GM18511 (cell line): Measurements from ENCODE around the gene MSMB.
"Not testable (repeated sequence)": the region's sequence is repeated elsewhere in the genome, so short reads cannot be mapped to it uniquely, and the experiment has no call there.

Experiments used
- ATAC-seq: cut with Tn5 transposase; IDR thresholded peaks from one replicate; pipeline ENCODE4 v1.9.1; 2021; ENCODE audit warnings: mild to moderate bottlenecking, moderate library complexity; ENCODE audit not compliant: unreplicated experiment

The MSMB gene

GRCh38 chr10:46014683-46015405 is 31.2 kb downstream of the MSMB start:
- ATAC-seq, result no peak

GRCh38 chr10:46014206-46014605 is 31.9 kb downstream of the MSMB start:
- no peak for ATAC-seq

DNA sequence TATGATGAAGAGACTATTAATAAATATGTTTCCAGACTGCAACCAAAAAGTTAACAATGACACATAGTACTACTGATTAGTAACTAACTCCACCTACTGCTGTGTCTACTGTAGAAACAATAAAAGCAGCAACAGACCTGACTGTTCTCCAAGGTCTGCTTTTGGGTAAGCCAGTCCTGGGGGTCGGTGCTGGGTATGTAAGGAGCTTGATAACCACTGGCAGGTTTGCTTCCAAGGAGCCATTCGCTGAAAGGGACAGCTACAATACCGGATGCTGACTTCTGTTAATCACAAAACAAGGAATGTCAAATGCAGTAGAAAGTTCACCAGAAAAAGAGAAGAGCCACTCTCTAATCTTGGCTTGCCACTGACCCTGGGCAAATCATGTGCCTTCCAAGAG is 33.3 kb downstream of the MSMB start:
- ATAC-seq, result no peak

- ATAC-seq, result no peak
Measured at GRCh38 chr10:46006219-46006618, 39.9 kb downstream of the MSMB start.

GRCh38 chr10:46005383-46005782 is 40.7 kb downstream of the MSMB start:
- ATAC-seq, result no peak

- ATAC-seq, result no peak
Measured at GRCh38 chr10:46004963-46005362, 41.1 kb downstream of the MSMB start.

DNA sequence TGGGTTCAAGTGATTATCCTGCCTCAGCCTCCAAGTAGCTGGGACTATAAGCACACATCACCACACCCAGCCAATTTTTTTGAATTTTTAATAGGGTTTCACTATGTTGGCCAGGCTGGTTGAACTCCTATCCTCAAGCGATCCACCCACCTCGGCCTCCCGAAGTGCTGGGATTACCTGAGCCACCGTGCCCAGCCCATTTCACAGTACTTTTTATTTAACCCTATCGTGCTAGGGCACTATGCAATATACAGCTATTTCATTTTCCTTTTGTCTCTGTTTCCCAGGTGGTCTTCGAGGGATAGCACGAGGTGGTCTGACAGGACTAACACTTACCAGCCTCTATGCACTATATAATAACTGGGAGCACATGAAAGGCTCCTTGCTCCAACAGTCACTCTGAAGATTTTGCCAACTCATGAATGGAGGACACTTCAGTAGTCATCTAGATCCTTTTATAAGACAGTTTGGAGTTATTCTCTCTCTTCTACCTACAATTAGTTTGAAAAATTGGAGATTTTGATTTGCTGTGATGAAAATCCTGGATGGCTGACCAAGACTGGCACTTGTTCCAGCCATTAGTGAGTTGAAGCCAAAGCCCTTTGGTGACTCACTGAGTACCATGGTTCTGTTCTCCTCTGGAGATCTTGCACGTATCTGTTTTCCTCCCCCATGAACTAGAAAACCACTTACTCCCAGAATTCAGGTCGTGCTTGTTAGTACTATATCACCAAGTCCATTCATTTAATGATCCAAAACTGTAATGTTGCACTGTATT is 43.0 kb downstream of the MSMB start:
- ATAC-seq, result no peak

- not testable (repeated sequence) for ATAC-seq
Measured at GRCh38 chr10:46002189-46002687, 43.8 kb downstream of the MSMB start.

DNA sequence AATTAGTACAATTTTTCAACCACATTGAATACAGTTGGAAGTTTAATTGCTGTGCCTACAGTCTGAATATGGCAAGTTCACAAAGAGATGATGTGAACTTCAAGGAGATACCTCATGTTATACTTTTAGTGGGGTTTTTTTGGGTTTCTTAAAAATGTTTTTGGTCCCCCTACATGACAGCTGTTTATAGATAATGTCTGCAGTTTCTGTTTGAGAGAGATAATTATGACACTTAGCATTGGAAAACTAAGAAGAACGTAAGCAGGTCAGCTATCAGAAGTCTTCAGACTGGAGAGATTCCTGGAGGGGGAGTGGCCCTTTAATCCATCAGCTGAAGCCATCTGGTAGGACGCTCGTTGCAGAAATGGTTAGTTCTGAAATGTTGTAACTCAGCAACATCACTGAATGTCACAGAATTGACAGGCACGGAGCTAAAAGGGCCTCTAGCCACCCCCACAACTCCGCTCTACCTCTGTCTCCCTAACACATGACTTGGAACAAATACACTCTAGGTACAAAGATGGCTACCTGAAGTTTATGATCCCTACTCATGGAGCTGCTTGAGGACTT is 44.8 kb downstream of the MSMB start:
- ATAC-seq, result no peak

GRCh38 chr10:46000538-46000937 is 45.5 kb downstream of the MSMB start:
- ATAC-seq, result no peak

GRCh38 chr10:45999955-46000354 is 46.1 kb downstream of the MSMB start:
- ATAC-seq, result not testable (repeated sequence)

DNA sequence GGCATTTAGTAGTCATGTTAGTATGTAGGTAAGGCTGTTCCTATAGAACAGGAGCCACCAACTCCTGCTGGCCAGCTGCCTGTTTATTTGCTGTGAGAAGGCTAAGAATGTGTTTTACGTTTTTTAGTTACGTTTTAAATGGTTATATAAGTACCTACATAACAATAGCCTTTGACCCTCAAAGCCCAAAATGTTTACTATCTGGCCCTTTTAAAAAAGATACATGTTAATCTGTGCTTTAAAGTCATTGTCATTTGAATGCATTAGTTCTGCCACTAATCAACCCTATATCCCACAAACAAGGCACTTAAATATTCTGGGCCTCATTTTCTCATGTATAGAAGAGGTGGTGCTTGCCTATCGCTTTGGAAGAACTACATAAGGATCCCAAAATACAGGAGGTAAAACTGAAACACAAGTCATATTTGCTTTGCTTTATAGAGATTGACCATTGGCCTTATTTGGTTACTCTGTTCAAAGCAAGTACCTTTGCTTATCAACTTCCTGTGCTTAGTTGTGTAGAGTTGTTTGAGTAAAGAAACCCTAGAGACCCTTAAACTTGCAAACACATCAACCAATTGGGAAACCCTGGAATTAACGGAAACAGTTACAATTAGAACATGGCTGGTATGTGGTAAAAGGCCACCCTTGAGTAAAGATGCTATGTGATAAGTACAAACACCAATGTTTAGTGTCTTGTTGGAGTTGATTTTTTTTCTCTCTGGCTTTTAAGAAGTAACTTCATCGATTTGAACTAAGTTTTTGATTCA is 47.9 kb downstream of the MSMB start:
- no peak for ATAC-seq

DNA sequence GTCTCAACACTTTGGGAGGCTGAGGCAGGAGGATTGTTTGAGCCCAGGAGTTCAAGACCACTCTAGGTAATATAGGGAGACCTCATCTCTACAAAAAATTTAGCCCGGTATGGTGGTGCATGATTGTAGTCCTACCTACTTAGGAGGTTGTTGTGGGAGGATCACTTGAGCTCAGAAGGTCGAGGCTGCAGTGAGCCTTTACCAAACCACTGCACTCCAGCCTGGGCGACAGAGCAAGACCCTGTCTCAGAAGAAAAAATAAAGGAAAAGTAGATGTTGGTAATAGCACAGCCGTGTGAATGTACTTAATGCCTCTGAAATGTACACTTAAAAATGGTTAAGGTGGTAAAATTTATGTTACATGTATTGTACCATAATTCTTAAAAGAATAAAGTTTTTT is 48.5 kb downstream of the MSMB start:
- no peak for ATAC-seq

GRCh38 chr10:45985590-45985989 is 60.5 kb downstream of the MSMB start:
- ATAC-seq, result not testable (repeated sequence)

- ATAC-seq, result not testable (repeated sequence)
Measured at GRCh38 chr10:45984473-45984872, 61.6 kb downstream of the MSMB start.

DNA sequence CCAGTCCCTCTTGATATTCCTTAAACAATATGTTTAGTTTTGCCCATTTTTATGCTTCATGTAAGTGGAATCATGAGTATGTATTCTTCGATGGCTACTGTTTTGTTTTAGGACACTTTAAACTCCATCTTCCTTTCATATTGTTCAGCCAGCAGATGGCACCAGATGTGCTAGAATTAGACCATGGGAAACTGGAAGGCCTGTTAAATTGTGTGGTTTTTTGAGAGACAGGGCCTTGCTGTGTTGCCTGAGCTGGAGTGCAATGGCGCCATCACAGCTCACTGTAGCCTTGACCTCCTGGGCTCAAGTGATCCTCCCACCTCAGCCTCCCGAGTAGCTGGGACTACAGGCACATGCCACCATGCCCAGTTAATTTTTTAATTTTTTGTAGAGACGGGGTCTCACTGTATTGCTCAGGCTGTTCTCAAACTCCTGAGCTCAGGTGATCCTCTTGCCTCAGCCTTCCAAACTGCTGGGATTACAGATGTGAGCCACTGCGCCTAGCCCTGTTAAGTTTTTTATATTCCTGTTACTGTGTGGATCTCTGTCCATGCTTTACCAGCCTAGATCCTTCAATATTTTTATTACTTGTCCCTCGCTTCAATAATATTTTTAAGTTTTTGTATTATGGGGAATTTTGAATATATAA is 62.4 kb downstream of the MSMB start:
- ATAC-seq, result not testable (repeated sequence)
